ENCODE data around the gene CCL1.

GRCh38 chr17:34366529-34367107 lies 3.6 kb upstream of the CCL1 start:
- no peak for TF ChIP-seq ZNF217 (CRISPR knock-in tag; IDR thresholded peaks at IDR 0.05)
- TF ChIP-seq CUX1 (CRISPR knock-in tag; IDR thresholded peaks at IDR 0.05): no peak
- no peak for TF ChIP-seq YY1 (IDR thresholded peaks at IDR 0.05; ENCODE audit: borderline replicate concordance in 1 of 3, control insufficient read depth in 1 of 3, extremely low read depth in 1 of 3, insufficient read depth in 3 of 3, insufficient read length in 1 of 3, insufficient replicate concordance in 2 of 3, low read depth in 1 of 3, low read length in 2 of 3)
- TF ChIP-seq ZNF780A (CRISPR knock-in tag; IDR thresholded peaks at IDR 0.05): no peak
- no peak for TF ChIP-seq POLR2H (tag; IDR thresholded peaks at IDR 0.05; ENCODE audit: low read depth)
- TF ChIP-seq FOXA1 (IDR thresholded peaks at IDR 0.05; ENCODE audit: borderline replicate concordance): no peak
- TF ChIP-seq ZNF431 (CRISPR knock-in tag; IDR thresholded peaks at IDR 0.05): no peak

All from K562 (cell line).